Measurements from ENCODE around the gene USP19. TPM values are rescaled to one million over a fixed set of nuclear protein-coding genes. Genes with fewer than 3 reads are reported as not detected.

The USP19 gene
- total RNA-seq, 1 experiment from 2014 or later = 72.1 TPM

DNA sequence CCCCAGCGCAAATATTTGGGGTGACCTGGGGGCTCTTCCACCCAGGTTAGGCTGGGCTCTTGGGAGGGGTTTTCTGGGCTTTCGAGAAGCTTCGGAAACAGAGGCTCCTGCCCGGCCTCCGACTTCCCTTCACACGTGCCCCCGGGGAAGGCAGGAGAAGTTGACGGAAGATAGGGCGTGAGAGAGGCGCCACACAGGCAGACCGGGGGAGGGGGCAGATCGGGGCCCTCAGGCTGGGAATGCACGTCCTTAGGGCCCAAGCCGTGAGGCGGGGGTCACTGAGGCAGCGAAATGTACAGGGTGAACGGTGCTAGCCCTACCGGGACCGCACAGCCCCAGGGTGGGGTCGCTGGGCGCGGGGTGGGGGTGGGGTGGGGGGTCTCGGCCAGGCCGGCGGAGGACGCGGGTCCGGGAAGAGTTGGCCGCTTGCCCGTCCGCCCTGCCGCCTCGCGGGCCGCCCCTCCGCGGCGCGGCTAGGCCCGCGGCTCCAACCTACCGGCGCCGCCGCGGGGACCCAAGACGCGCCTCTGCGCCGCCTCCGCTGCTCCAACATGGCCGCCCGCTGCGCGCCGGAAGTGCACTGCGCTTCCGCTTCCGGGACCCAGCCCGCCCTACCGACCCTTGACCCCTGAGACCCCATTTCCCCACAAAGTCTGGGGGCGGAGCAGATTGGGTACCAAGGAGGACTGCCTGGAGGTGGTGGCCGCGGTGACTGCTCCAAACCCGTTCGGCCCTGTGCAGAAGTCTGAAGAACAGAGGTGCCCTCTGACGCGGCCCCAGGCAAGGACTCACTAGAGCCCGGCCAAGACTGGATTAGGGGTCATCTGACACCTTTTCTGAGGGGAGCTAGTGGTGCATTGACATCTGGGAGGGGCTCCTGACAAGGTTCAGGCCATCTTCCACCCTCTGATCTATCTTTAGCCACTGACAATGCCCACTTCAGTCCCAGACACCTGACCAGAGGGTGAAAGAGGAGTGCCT, 45.4 kb upstream of the USP19 start, which contains the start of gene CCDC71:
CCDC71 (minus strand) TSS at position 561 of the 981 bp plus-strand sequence. CDS start 2,123 bp downstream, outside the sequence.
- Histone ChIP-seq H3K4me2 (peak within 1 kb of the TSS; percentile 99), H3K27ac (peak within 1 kb of the TSS; percentile 42), H4K20me1 (ENCODE audit: insufficient read depth) (no peaks in the 10 kb centered on the region), H3K4me1 (replicated peaks; ENCODE audit: insufficient read depth) (peaks cover 13% of the 10 kb centered on the region; the same call in 1 of the 2 replicates), H3K79me2 (ENCODE audit: low read depth) (peaks cover 24% of the 10 kb centered on the region), H3K36me3 (ENCODE audit: low read depth) (peaks cover 8% of the 10 kb centered on the region; the same call in 1 of the 2 replicates), H3F3A (ENCODE audit: insufficient read depth, low read depth) (no peaks in the 10 kb centered on the region), H3K4me3 (peak within 1 kb of the TSS; percentile 90), H3K9me2 (ENCODE audit: insufficient read depth) (no peaks in the 10 kb centered on the region), H2AFZ (peak within 1 kb of the TSS; percentile 93), H3K9me3 (ENCODE audit: insufficient read depth, low read depth) (no peaks in the 10 kb centered on the region), H3K27me3 (ENCODE audit: insufficient read depth, low read depth) (no peaks in the 10 kb centered on the region)
- peak; percentile 35 to 55 for DNase-seq
- BruUV-seq (replicated peaks) = no TSS peak
- TF ChIP-seq EZH2 (IDR thresholded peaks at IDR 0.05; ENCODE audit: low read depth) (no peak), CTCF (conservative IDR thresholded peaks at IDR 0.05) (no peak)
- POLR2A ChIA-PET (ENCODE audit: unreplicated experiment) = interaction anchor here (0.7 kb wide), 1 partner anchor 192 kb away, joined by 3 read pairs; the partner anchor contains the start of gene GPX1
- CTCF ChIA-PET = no interaction called here
- intact Hi-C loops (cut with micrococcal nuclease; ENCODE audit: unreplicated experiment) = no loop called here

DNA sequence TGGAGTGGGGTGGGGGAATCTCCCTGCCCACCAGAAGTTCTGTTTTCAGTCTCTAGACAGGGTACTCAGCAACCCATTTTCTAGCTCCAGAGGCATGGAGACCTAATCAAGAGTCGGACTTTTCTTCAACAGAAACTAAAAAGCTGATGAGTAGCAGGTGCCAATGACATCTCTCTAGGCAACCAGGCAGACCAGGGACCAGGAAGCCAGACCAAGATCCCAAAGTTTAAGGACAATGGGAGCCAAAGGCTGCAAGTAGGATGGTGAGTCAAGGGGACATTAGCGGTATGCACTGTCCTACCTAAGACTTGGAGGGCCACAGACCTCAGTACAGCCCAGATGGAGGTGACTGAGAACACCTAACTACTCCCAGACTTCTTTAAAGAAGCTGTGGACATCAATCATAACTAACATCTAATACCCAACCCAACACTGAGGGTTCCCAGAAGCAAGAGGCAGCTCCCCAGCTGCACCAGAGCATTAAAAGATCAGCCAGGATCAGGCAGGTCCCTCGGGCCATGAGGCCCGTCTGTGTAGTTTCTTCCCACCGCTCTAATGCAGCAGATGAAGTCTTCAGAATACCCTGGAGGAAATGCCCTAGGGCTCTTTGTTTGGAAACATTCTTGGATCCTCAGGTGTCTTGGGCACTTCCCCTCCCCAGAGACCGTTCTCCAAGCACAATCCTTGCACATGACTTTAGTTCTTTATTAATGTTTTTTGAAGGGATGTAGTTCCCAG, 44.5 kb upstream of the USP19 start:
- TSS peak; percentile 53 for BruUV-seq (replicated peaks)
- no peaks in the 10 kb centered on the region for H3K27me3 ChIP-seq (ENCODE audit: insufficient read depth, low read depth)
- peaks cover 13% of the 10 kb centered on the region; the same call in 1 of the 2 replicates for H3K4me1 ChIP-seq (replicated peaks; ENCODE audit: insufficient read depth)
- TF ChIP-seq EZH2 (IDR thresholded peaks at IDR 0.05; ENCODE audit: low read depth) = no peak
- peak overlapping the region; percentile 99 for H3K4me2 ChIP-seq
- peaks cover 24% of the 10 kb centered on the region for H3K79me2 ChIP-seq (ENCODE audit: low read depth)
- no peak overlapping the region for H2AFZ ChIP-seq
- peak overlapping the region; percentile 20; the same call in 1 of the 2 replicates for H3K27ac ChIP-seq
- peak overlapping the region; percentile 90 for H3K4me3 ChIP-seq
- H4K20me1 ChIP-seq (ENCODE audit: insufficient read depth) = no peaks in the 10 kb centered on the region
- H3K9me2 ChIP-seq (ENCODE audit: insufficient read depth) = no peaks in the 10 kb centered on the region
- CTCF ChIA-PET = no interaction called here
- intact Hi-C loops (cut with micrococcal nuclease; ENCODE audit: unreplicated experiment) = no loop called here
- no peaks in the 10 kb centered on the region for H3K9me3 ChIP-seq (ENCODE audit: insufficient read depth, low read depth)
- H3F3A ChIP-seq (ENCODE audit: insufficient read depth, low read depth) = no peaks in the 10 kb centered on the region
- POLR2A ChIA-PET (ENCODE audit: unreplicated experiment) = interaction anchor here (0.7 kb wide), 1 partner anchor 193 kb away, joined by 3 read pairs; the partner anchor contains the start of gene GPX1
- H3K36me3 ChIP-seq (ENCODE audit: low read depth) = peaks cover 8% of the 10 kb centered on the region; the same call in 1 of the 2 replicates
- no peak for DNase-seq

- POLR2A ChIA-PET (ENCODE audit: unreplicated experiment) = no interaction called here
- H3K79me2 ChIP-seq (ENCODE audit: low read depth) = peaks cover 24% of the 10 kb centered on the region
- BruUV-seq (replicated peaks) = no TSS peak
Measured at GRCh38 chr3:49163609-49164008, 43.0 kb upstream of the USP19 start.

More at GRCh38 chr3:49163609-49164008, 43.0 kb upstream of the USP19 start:
- CTCF ChIA-PET = no interaction called here
- no peak for DNase-seq
- Histone ChIP-seq H3K27ac (no peak overlapping the region), H3F3A (ENCODE audit: insufficient read depth, low read depth) (peaks cover 3% of the 10 kb centered on the region; the same call in 1 of the 2 replicates), H3K4me3 (no peak overlapping the region), H3K4me1 (replicated peaks; ENCODE audit: insufficient read depth) (peaks cover 13% of the 10 kb centered on the region; the same call in 1 of the 2 replicates), H3K9me3 (ENCODE audit: insufficient read depth, low read depth) (no peaks in the 10 kb centered on the region), H3K36me3 (ENCODE audit: low read depth) (peaks cover 8% of the 10 kb centered on the region; the same call in 1 of the 2 replicates), H3K9me2 (ENCODE audit: insufficient read depth) (no peaks in the 10 kb centered on the region), H2AFZ (no peak overlapping the region), H4K20me1 (ENCODE audit: insufficient read depth) (no peaks in the 10 kb centered on the region), H3K27me3 (ENCODE audit: insufficient read depth, low read depth) (no peaks in the 10 kb centered on the region), H3K4me2 (no peak overlapping the region)
- TF ChIP-seq EZH2 (IDR thresholded peaks at IDR 0.05; ENCODE audit: low read depth) = no peak
- TF ChIP-seq CTCF (conservative IDR thresholded peaks at IDR 0.05) = no peak
- intact Hi-C loops (cut with micrococcal nuclease; ENCODE audit: unreplicated experiment) = no loop called here
